Osteocyte (in vitro differentiated cells): ENCODE measurements around the gene TEX19. TPM values are rescaled to one million over a fixed set of nuclear protein-coding genes. Genes with fewer than 3 reads are reported as not detected.

Experiments used
- DNase-seq: peaks from one replicate; pipeline ENCODE4 v3.0.0; 2021; ENCODE audit warnings: mixed read lengths; ENCODE audit not compliant: unreplicated experiment; ENCODE audit errors: extremely low spot score
- H3K27ac Mint-ChIP-seq: one replicate; pipeline ENCODE4 v1.8.0; 2021; ENCODE audit warnings: mild to moderate bottlenecking, mixed read lengths; ENCODE audit not compliant: unreplicated experiment
- H3K27me3 Mint-ChIP-seq: one replicate; pipeline ENCODE4 v1.8.0; 2021; ENCODE audit warnings: mixed read lengths; ENCODE audit not compliant: unreplicated experiment
- H3K36me3 Mint-ChIP-seq: one replicate; pipeline ENCODE4 v1.8.0; 2021; ENCODE audit warnings: mixed read lengths; ENCODE audit not compliant: unreplicated experiment
- H3K4me1 Mint-ChIP-seq: one replicate; pipeline ENCODE4 v1.8.0; 2021; ENCODE audit warnings: mixed read lengths; ENCODE audit not compliant: unreplicated experiment
- H3K4me3 Mint-ChIP-seq: one replicate; pipeline ENCODE4 v1.8.0; 2021; ENCODE audit warnings: mild to moderate bottlenecking, moderate library complexity, mixed read lengths; ENCODE audit not compliant: unreplicated experiment
- H3K9me3 Mint-ChIP-seq: one replicate; pipeline ENCODE4 v1.8.0; 2021; ENCODE audit warnings: mixed read lengths; ENCODE audit not compliant: unreplicated experiment
- CTCF ChIP-seq: fragments of 200-600 bp; sonication (generic); IDR thresholded peaks from 2 replicates; pipeline ENCODE4 v1.5.0; 2021; ENCODE audit warnings: antibody characterized with exemption, mild to moderate bottlenecking, moderate library complexity
- total RNA-seq: library from RNA; stranded (reverse); gene quantifications from 2 replicates; pipeline ENCODE4 v1.2.1, GENCODE V29; 2021

The TEX19 gene
- total RNA-seq, 1 donor from 2014 or later: not detected

GRCh38 chr17:82389379-82389778, 30.3 kb downstream of the TEX19 start:
- Mint-ChIP-seq H3K4me3 (no peak overlapping the region), H3K36me3 (peaks cover 8% of the 10 kb centered on the region), H3K27me3 (peaks cover 5% of the 10 kb centered on the region), H3K4me1 (peaks cover 11% of the 10 kb centered on the region), H3K9me3 (no peaks in the 10 kb centered on the region), H3K27ac (no peak overlapping the region)
- DNase-seq: no peak
- TF ChIP-seq CTCF: no peak

- Mint-ChIP-seq H3K27ac (no peak overlapping the region), H3K36me3 (peaks cover 8% of the 10 kb centered on the region), H3K9me3 (no peaks in the 10 kb centered on the region), H3K27me3 (peaks cover 5% of the 10 kb centered on the region), H3K4me3 (no peak overlapping the region), H3K4me1 (peaks cover 8% of the 10 kb centered on the region)
- no peak for DNase-seq
- no peak for TF ChIP-seq CTCF
Observed at GRCh38 chr17:82390015-82390859, 31.2 kb downstream of the TEX19 start.

GRCh38 chr17:82390860-82391435, 31.9 kb downstream of the TEX19 start:
- TF ChIP-seq CTCF: no peak
- Mint-ChIP-seq H3K36me3 (peaks cover 8% of the 10 kb centered on the region), H3K9me3 (no peaks in the 10 kb centered on the region), H3K27ac (no peak overlapping the region), H3K27me3 (peaks cover 5% of the 10 kb centered on the region), H3K4me1 (peaks cover 7% of the 10 kb centered on the region), H3K4me3 (no peak overlapping the region)
- DNase-seq: no peak

GRCh38 chr17:82391496-82392066, 32.5 kb downstream of the TEX19 start:
- Mint-ChIP-seq H3K4me1 (peaks cover 9% of the 10 kb centered on the region), H3K27ac (no peak overlapping the region), H3K27me3 (peaks cover 5% of the 10 kb centered on the region), H3K9me3 (no peaks in the 10 kb centered on the region), H3K4me3 (no peak overlapping the region), H3K36me3 (peaks cover 8% of the 10 kb centered on the region)
- TF ChIP-seq CTCF: no peak
- peak; percentile 83 for DNase-seq
